ENCODE data around the gene ZNF569.
A peak's percentile ranks its signal among the peaks of the same experiment; 100 is the strongest.
"Not testable (repeated sequence)": the region's sequence is repeated elsewhere in the genome, so short reads cannot be mapped to it uniquely, and the experiment has no call there.

The ZNF569 gene

DNA sequence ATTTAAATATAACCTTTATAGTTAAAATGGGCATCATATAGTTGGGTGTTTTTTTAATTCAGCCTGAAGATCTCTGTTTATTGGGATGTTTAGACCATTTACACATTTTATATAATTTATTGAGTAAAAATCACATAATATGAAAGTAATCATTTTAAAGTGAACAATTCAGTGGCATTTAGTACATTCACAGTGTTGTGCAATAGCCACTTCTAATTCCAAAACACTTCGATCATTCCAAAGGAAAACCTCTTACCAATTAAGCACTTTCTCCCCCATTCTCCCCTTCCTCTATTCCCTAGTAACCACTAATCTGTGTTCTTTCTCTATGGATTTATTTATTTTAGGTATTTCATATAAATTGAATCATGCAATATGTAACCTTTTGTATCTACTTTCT lies 66.2 kb downstream of the ZNF569 start:
- DNase-seq (ENCODE audit: low spot score): no peak

DNA sequence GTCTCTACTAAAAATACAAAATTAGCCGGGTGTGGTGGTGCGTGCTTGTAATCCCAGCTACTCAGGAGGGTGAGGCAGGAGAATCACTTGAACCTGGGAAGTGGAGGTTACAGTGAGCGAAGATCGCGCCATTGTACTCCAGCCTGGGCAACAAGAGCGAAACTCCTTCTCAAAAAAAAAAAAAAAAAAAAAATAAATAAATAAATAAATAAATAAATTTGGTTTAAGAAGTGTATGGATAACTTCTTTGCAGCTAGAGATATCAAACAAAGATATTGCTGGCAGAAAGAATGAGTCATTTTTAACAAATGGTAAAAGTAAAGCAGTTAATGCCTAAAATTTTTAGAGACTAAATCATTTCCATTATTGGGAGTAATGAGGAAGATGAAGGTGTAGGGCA lies 75.8 kb downstream of the ZNF569 start:
- not testable (repeated sequence) for DNase-seq (ENCODE audit: low spot score)

DNA sequence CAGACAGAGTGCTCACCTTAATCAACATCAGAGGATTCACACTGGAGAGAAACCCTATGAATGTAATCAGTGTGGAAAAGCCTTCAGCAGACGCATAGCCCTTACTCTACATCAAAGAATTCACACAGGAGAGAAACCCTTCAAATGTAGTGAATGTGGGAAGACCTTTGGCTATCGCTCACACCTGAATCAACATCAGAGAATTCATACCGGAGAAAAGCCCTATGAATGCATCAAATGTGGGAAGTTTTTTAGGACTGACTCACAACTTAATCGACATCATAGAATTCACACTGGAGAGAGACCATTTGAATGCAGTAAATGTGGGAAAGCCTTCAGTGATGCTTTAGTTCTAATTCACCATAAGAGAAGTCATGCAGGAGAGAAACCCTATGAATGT lies 78.0 kb downstream of the ZNF569 start:
- DNase-seq (ENCODE audit: low spot score): peak; percentile 44

DNA sequence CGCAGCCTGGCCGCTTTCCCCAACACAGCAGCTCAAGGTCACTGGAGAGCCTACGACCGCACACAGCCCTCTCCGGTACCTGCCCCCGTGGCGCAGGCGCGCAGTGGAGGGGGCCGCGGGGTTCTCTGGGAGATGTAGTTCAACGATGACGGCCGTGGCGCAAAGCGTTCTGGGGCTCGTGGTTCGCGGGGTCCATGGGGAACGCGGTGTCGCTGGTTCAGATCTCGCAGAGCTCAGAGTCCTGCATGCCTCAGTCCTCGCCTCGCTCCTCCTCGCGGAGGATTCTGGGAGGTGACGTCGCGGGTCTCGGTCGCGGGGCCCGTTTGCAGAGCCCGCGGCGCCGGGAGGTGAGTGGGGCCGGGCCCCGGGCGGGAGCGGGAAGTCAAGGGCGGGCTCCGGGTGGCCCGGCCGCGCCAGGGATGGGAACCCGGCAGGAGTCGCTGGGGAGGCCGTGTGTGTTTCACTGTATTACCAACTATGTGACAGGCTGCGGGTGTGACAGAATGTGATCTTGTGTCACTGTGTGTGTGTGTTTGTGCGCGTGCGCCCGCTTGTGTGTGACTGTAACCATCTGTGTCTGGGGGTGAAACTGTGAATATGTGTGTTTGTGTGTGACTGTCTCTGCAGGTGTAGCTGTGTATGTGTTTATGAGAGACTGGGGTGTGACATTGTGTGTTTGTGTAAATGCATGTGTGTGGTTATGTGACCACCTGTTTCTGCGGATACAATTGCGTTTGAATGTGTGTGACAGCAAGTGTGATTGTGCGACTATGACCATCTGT lies 96.2 kb downstream of the ZNF569 start, which contains the start of gene ZNF527:
TSS of gene ZNF527 (plus strand) at position 220 of the 782 bp plus-strand sequence. CDS start 3,100 bp downstream, outside the sequence.
- DNase-seq (ENCODE audit: low spot score): peak; percentile 97

DNA sequence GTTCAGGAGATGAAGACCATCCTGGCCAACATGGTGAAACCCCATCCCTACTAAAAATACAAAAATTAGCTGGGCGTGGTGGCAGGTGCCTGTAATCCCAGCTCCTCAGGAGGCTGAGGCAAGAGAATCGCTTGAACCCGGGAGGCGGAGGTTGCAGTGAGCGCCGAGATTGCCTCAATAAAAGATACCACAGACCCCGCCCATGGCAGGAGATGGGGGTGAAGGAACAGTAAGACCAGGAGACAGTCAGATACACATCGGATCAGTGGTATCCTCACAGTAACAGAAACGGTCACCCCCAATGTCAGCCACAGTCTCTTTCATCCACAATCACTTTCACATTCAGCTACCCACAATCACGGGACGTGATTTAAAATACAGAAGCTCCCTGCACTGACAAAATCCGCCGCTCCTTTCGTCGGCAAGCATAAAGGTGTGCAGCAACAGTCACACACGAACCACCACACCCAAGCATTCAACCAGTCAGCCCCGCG lies 96.8 kb downstream of the ZNF569 start:
- not testable (repeated sequence) for DNase-seq (ENCODE audit: low spot score)

DNA sequence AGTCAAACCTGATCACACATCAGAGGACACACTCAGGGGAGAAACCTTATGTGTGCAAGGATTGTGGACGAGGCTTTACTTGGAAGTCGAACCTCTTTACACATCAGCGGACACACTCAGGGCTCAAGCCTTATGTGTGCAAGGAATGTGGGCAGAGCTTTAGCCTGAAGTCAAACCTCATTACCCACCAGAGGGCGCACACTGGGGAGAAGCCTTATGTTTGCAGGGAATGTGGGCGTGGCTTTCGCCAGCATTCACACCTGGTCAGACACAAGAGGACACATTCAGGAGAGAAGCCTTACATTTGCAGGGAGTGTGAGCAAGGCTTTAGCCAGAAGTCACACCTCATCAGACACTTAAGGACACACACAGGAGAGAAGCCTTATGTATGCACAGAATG lies 104.5 kb downstream of the ZNF569 start:
- no peak for DNase-seq (ENCODE audit: low spot score)

DNA sequence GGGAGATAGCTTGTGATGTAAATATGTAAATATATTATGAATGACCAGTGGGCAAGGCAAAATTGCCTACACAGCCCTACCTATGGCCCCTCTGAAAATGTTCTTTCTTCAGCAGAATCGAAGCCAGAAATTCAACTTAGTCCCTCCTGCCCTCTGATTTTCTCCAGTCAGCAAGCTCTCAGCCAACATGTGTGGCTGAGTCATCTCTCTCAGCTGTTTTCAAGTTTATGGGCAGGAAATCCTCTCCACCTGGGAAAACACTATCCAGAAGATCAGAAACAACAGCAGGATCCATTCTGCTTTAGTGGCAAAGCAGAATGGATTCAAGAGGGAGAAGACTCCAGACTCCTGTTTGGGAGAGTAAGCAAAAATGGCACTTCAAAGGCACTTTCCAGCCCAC lies 105.2 kb downstream of the ZNF569 start:
- no peak for DNase-seq (ENCODE audit: low spot score)

Data from RKO (cell line).